CD4-positive, alpha-beta memory T cell (primary cell): ENCODE data around the gene DBX2. TPM values are rescaled to one million over a fixed set of nuclear protein-coding genes. Genes with fewer than 3 reads are reported as not detected.
"Not testable (repeated sequence)": the region's sequence is repeated elsewhere in the genome, so short reads cannot be mapped to it uniquely, and the experiment has no call there.

Experiments
- CTCF ChIA-PET: fragments of 350-600 bp; sonication (Branson Sonifier 250); formaldehyde crosslinking; loops from one replicate; lab custom pipeline; 2021; ENCODE audit warnings: inconsistent platforms; ENCODE audit not compliant: partially characterized antibody; lab: Charles Lee
- POLR2A ChIA-PET: fragments of 350-600 bp; sonication (Branson Sonifier 250); formaldehyde crosslinking; loops from one replicate; lab custom pipeline; 2021; ENCODE audit not compliant: partially characterized antibody; lab: Charles Lee
- DNase-seq, 5 donors: peaks; one replicate each; pipeline versions ENCODE4 v3.0.0 to v3.0.0-alpha.2; 2020 to 2022; ENCODE audit warnings: mixed read lengths in 1 of 5
- H3K27ac ChIP-seq: one replicate; pipeline ENCODE4 v1.7.0; 2013; ENCODE audit warnings: low read depth, low read length
- H3K27me3 ChIP-seq: 2 replicates; pipeline ENCODE4 v1.7.0; 2013; ENCODE audit warnings: mild to moderate bottlenecking, low read length, moderate library complexity; ENCODE audit not compliant: insufficient read depth
- H3K36me3 ChIP-seq: 2 replicates; pipeline ENCODE4 v1.7.0; 2013; ENCODE audit warnings: mild to moderate bottlenecking, low read length, moderate library complexity; ENCODE audit not compliant: insufficient read depth
- H3K4me1 ChIP-seq: 2 replicates; pipeline ENCODE4 v1.7.0; 2013; ENCODE audit warnings: mild to moderate bottlenecking, low read length, moderate library complexity; ENCODE audit not compliant: insufficient read depth
- H3K4me3 ChIP-seq, 2 donors: one replicate each; pipeline ENCODE4 v1.7.0; 2013; ENCODE audit warnings: low read length in 2 of 2, mild to moderate bottlenecking in 1 of 2
- H3K9me3 ChIP-seq, 2 donors: one replicate each; pipeline ENCODE4 v1.7.0; 2013; ENCODE audit warnings: low read length in 2 of 2, control low read depth in 1 of 2; ENCODE audit not compliant: control insufficient read depth in 1 of 2
- H3K27ac Mint-ChIP-seq, 7 donors: one replicate each; pipeline ENCODE4 v1.8.0; 2020 to 2021; ENCODE audit warnings: mixed read lengths in 7 of 7, mild to moderate bottlenecking in 6 of 7, inconsistent platforms in 3 of 7, moderate library complexity in 3 of 7
- H3K27me3 Mint-ChIP-seq, 2 donors: one replicate each; pipeline ENCODE4 v1.8.0; 2020 to 2021; ENCODE audit warnings: mixed read lengths in 2 of 2
- H3K36me3 Mint-ChIP-seq, 2 donors: one replicate each; pipeline ENCODE4 v1.8.0; 2020 to 2021; ENCODE audit warnings: mixed read lengths in 2 of 2, inconsistent platforms in 1 of 2, mild to moderate bottlenecking in 1 of 2
- H3K4me1 Mint-ChIP-seq, 4 donors: one replicate each; pipeline ENCODE4 v1.8.0; 2020 to 2021; ENCODE audit warnings: mixed read lengths in 4 of 4, mild to moderate bottlenecking in 1 of 4
- H3K4me3 Mint-ChIP-seq, 8 donors: one replicate each; pipeline ENCODE4 v1.8.0; 2020 to 2021; ENCODE audit warnings: mixed read lengths in 8 of 8, mild to moderate bottlenecking in 7 of 8, moderate library complexity in 6 of 8, inconsistent platforms in 3 of 8
- H3K9me3 Mint-ChIP-seq, 8 donors: one replicate each; pipeline ENCODE4 v1.8.0; 2020 to 2021; ENCODE audit warnings: mixed read lengths in 8 of 8, mild to moderate bottlenecking in 5 of 8, inconsistent platforms in 3 of 8, moderate library complexity in 1 of 8
- intact Hi-C: fragments of 100-400 bp; cut with micrococcal nuclease; formaldehyde crosslinking; loops from one replicate; pipeline ENCODE4 v1.15.1; 2023
- polyA plus RNA-seq, 2 donors: library from polyadenylated mRNA; unstranded; fragments of 300-500 nt; fragmentation: Illumina TruSeq; gene quantifications; one replicate each; pipeline ENCODE4 v1.2.3, GENCODE V29; 2021
- total RNA-seq, 2 experiments: library from RNA; stranded (reverse); gene quantifications; one replicate each; pipeline ENCODE4 v1.2.3, GENCODE V29; 2021

Gene DBX2
- total and polyA plus RNA-seq, 4 experiments from 2014 or later: not detected

DNA sequence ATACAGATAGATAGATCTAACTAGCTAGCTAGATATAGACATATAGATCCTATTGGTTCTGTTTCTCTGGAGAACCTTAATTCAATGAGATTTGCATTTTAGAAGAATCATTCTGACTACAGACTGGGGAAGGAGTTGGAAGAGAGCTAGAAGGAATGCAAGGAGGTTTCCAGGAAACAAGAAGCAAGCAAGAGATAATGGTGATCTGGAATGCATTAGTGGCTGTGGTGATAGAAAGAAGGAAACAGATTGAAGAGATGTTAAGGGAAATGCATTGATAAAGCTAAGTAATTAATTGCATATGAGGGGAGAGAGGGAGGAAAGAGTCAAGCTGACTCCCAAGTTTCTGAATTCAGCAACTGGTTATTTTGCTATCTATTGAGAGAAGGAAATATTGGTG is 42.7 kb downstream of the DBX2 start:
- Histone ChIP-seq H3K9me3 (no peaks in the 10 kb centered on the region), H3K4me1 (no peaks in the 10 kb centered on the region), H3K27me3 (no peaks in the 10 kb centered on the region), H3K36me3 (no peaks in the 10 kb centered on the region), H3K4me3 (no peak overlapping the region), H3K27ac (no peak overlapping the region)
- ChIA-PET POLR2A (no interaction called here), CTCF (interaction anchor here (0.7 kb wide), 1 partner anchor 904 kb away, joined by 3 read pairs; no protein-coding TSS in a partner anchor)
- no peak for DNase-seq
- Mint-ChIP-seq H3K4me1 (no peaks in the 10 kb centered on the region), H3K27ac (no peak overlapping the region), H3K27me3 (peaks cover 1 to 7% of the 10 kb centered on the region in 2 donors), H3K36me3 (no peaks in the 10 kb centered on the region), H3K9me3 (no peaks in the 10 kb centered on the region), H3K4me3 (no peak overlapping the region)
- intact Hi-C loops: no loop called here

DNA sequence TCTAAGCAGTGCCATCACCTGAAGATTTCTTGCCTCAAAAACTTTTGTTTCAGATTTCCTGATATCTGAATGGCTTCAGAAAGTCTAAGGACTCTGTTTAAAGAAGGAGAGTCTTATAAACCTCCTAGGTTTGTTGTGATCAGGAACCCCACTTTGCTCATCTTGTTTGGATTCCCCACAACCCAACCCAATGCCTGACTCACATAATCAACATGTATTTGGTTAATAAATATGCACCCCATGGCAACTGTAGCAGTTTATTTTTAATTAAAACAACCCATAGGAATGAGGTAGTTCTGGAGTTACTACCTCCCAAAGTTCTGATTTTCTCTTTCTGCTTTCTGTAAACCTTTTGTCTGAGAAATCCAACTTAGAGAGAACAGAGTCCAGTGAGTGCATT is 51.5 kb downstream of the DBX2 start:
- POLR2A ChIA-PET: no interaction called here
- DNase-seq: no peak

DNA sequence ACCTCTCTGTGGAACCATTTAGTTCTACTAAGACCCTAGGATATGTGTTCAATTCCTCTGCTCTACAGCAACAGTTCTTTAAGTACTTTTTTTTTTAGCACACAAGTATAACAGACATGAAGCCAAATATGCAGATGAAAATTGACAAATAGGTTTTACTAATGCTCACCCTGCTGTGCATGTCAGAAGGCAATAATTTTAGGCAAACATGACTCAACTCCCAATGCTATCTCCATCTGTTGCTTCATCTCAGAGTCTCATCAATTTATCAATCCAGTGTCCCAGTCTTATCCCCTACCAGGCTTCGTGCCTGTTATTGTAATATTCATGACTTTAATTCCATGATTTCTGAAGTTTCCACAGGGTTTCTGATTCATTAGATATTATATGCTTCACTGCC is 57.7 kb downstream of the DBX2 start:
- intact Hi-C loops: no loop called here
- DNase-seq: no peak
- Mint-ChIP-seq H3K4me3 (no peak overlapping the region), H3K27me3 (peaks cover 2 to 5% of the 10 kb centered on the region in 2 donors), H3K27ac (no peak overlapping the region), H3K36me3 (no peaks in the 10 kb centered on the region), H3K4me1 (no peaks in the 10 kb centered on the region), H3K9me3 (peaks cover 0 to 2% (median 0%) of the 10 kb centered on the region in 8 donors)
- Histone ChIP-seq H3K4me3 (no peak overlapping the region), H3K4me1 (no peaks in the 10 kb centered on the region), H3K9me3 (no peaks in the 10 kb centered on the region), H3K36me3 (no peaks in the 10 kb centered on the region), H3K27me3 (no peaks in the 10 kb centered on the region), H3K27ac (no peak overlapping the region)
- CTCF ChIA-PET: no interaction called here
- POLR2A ChIA-PET: no interaction called here

More for the DNA sequence above, 51.5 kb downstream of the DBX2 start:
- Histone ChIP-seq H3K36me3 (no peaks in the 10 kb centered on the region), H3K9me3 (no peaks in the 10 kb centered on the region), H3K27ac (no peak overlapping the region), H3K27me3 (no peaks in the 10 kb centered on the region), H3K4me1 (no peaks in the 10 kb centered on the region), H3K4me3 (no peak overlapping the region)
- intact Hi-C loops: no loop called here
- Mint-ChIP-seq H3K4me1 (no peaks in the 10 kb centered on the region), H3K9me3 (peaks cover 0 to 5% (median 0%) of the 10 kb centered on the region in 8 donors), H3K36me3 (no peaks in the 10 kb centered on the region), H3K27ac (no peak overlapping the region), H3K4me3 (no peak overlapping the region), H3K27me3 (peaks cover 3 to 6% of the 10 kb centered on the region in 2 donors)
- CTCF ChIA-PET: no interaction called here

DNA sequence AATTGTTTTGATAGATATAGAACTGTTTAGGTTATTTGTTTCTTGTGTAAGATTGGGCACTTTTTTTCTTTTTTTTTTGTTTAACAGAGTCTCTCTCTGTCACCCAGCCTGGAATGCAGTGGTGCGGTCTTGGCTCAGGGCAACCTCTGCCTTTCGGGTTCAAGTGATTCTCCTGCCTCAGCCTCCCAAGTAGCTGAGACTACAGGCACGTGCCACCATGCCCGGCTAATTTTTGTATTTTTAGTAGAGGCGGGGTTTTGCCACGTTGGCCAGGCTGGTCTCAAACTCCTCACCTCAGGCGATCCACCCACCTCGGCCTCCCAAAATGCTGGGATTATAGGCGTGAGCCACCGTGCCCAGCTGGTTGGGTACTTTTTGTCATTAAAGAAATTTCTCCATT is 66.0 kb downstream of the DBX2 start:
- H3K27ac ChIP-seq, H3K4me1 Mint-ChIP-seq, H3K4me3 Mint-ChIP-seq, H3K27me3 ChIP-seq, H3K27me3 Mint-ChIP-seq, H3K27ac Mint-ChIP-seq, H3K4me1 ChIP-seq, H3K36me3 Mint-ChIP-seq, POLR2A ChIA-PET, DNase-seq, H3K4me3 ChIP-seq, intact Hi-C loops, CTCF ChIA-PET, H3K9me3 ChIP-seq, H3K36me3 ChIP-seq, H3K9me3 Mint-ChIP-seq: not testable (repeated sequence)

DNA sequence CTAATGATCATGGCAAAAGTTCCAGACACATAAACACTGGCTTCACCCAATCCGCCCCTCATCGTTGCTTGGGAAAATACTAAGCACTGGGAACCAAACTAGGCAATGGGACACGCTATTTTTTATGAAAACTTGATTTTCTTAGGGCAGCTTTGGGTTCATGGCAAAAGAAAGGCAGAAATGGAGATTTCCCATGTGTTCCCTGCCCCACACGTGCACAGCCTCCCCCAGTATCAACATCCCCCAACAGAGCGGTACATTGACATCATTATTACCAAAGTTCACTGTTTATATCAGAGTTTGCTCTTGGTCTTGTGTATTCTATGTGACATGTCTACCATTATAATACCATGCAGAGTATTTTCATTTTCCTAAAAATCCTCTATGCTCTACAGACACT is 71.0 kb downstream of the DBX2 start:
- POLR2A ChIA-PET: no interaction called here
- Mint-ChIP-seq H3K27me3 (peaks cover 0 to 3% of the 10 kb centered on the region in 2 donors), H3K4me1 (no peaks in the 10 kb centered on the region), H3K36me3 (no peaks in the 10 kb centered on the region), H3K9me3 (no peaks in the 10 kb centered on the region), H3K27ac (no peak overlapping the region), H3K4me3 (no peak overlapping the region)
- Histone ChIP-seq H3K36me3 (no peaks in the 10 kb centered on the region), H3K27me3 (no peaks in the 10 kb centered on the region), H3K9me3 (no peaks in the 10 kb centered on the region), H3K27ac (no peak overlapping the region), H3K4me3 (no peak overlapping the region), H3K4me1 (no peaks in the 10 kb centered on the region)
- CTCF ChIA-PET: no interaction called here
- intact Hi-C loops: no loop called here
- no peak for DNase-seq

DNA sequence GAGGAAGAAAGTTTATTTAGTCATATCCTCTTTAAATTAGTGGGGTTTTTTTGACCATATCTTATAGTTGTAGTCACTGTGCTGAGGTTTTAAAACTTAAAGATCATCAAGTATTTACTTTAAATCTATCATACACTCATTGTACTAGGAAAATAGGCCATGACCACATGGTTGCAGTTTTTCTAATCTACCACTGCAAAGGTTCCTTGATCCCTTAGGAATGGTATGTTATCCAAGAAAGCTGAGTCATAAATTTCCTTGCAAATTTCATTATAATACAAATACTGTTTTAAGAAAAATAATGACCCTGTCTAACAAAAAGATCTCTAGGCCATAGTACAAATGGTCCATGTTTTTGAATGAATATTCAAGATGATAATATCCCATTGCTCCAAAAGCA is 74.7 kb downstream of the DBX2 start:
- H3K4me3 ChIP-seq: no peak overlapping the region
- ChIA-PET CTCF (interaction anchor here (0.9 kb wide), 1 partner anchor 28 kb away, joined by 3 read pairs; no protein-coding TSS in a partner anchor), POLR2A (no interaction called here)
- no peaks in the 10 kb centered on the region for H3K9me3 ChIP-seq
- Mint-ChIP-seq H3K36me3 (no peaks in the 10 kb centered on the region), H3K9me3 (peaks cover 0 to 5% (median 0%) of the 10 kb centered on the region in 8 donors), H3K27me3 (peaks cover 0 to 3% of the 10 kb centered on the region in 2 donors), H3K4me1 (no peaks in the 10 kb centered on the region), H3K27ac (no peak overlapping the region), H3K4me3 (no peak overlapping the region)
- no peak for DNase-seq
- no peaks in the 10 kb centered on the region for H3K4me1 ChIP-seq
- H3K27me3 ChIP-seq: no peaks in the 10 kb centered on the region
- no peak overlapping the region for H3K27ac ChIP-seq
- H3K36me3 ChIP-seq: no peaks in the 10 kb centered on the region
- intact Hi-C loops: no loop called here

DNA sequence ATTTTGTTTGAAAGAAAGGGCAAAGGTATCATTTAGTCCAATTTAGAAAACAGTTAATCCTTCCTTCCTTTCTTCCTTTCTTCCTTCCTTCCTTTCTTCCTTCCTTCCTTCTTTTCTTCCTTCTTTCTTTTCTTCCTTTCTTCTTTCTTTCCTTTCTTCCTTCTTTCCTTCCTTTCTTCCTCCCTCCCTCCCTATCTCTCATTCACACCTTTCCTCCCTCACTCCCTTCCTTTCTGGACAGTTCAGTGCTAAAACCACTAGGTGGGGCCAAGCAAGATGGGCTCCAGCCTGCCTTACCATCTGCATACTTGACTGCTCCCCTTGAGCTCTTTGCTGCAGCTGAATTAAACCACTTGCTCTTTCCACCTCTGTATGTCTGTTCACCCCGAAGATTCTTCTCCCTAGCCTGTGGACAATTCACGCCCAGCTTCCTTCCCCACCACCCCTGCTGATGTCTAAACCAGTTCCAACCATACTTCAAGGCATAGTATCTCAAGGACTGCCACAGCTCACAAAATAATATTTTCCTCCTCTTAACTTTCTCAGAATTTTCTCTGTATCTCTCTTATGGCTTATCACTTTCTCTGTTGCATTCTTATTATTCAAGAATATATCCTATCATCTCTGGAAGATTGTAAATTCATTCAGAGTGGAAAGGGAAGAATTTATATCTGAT is 78.0 kb downstream of the DBX2 start:
- Mint-ChIP-seq H3K4me3 (no peak overlapping the region), H3K27me3 (no peaks in the 10 kb centered on the region), H3K36me3 (no peaks in the 10 kb centered on the region), H3K9me3 (peaks cover 0 to 5% (median 0%) of the 10 kb centered on the region in 8 donors), H3K27ac (no peak overlapping the region), H3K4me1 (peaks cover 0 to 6% (median 2%) of the 10 kb centered on the region in 4 donors)
- Histone ChIP-seq H3K4me1 (no peaks in the 10 kb centered on the region), H3K27ac (no peak overlapping the region), H3K9me3 (no peaks in the 10 kb centered on the region), H3K36me3 (no peaks in the 10 kb centered on the region), H3K4me3 (no peak overlapping the region), H3K27me3 (no peaks in the 10 kb centered on the region)
- ChIA-PET CTCF (interaction anchor here (1.0 kb wide), 1 partner anchor 24 kb away, joined by 3 read pairs; no protein-coding TSS in a partner anchor), POLR2A (no interaction called here)
- DNase-seq: no peak
- intact Hi-C loops: no loop called here
